GM21737 (cell line): ENCODE data around the gene DSN1.
"Not testable (repeated sequence)": the region's sequence is repeated elsewhere in the genome, so short reads cannot be mapped to it uniquely, and the experiment has no call there.

Source experiments
- ATAC-seq: cut with Tn5 transposase; IDR thresholded peaks from one replicate; pipeline ENCODE4 v1.9.1; 2021; ENCODE audit warnings: mild to moderate bottlenecking, moderate library complexity; ENCODE audit not compliant: unreplicated experiment

Gene DSN1, protein sequence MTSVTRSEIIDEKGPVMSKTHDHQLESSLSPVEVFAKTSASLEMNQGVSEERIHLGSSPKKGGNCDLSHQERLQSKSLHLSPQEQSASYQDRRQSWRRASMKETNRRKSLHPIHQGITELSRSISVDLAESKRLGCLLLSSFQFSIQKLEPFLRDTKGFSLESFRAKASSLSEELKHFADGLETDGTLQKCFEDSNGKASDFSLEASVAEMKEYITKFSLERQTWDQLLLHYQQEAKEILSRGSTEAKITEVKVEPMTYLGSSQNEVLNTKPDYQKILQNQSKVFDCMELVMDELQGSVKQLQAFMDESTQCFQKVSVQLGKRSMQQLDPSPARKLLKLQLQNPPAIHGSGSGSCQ

DNA sequence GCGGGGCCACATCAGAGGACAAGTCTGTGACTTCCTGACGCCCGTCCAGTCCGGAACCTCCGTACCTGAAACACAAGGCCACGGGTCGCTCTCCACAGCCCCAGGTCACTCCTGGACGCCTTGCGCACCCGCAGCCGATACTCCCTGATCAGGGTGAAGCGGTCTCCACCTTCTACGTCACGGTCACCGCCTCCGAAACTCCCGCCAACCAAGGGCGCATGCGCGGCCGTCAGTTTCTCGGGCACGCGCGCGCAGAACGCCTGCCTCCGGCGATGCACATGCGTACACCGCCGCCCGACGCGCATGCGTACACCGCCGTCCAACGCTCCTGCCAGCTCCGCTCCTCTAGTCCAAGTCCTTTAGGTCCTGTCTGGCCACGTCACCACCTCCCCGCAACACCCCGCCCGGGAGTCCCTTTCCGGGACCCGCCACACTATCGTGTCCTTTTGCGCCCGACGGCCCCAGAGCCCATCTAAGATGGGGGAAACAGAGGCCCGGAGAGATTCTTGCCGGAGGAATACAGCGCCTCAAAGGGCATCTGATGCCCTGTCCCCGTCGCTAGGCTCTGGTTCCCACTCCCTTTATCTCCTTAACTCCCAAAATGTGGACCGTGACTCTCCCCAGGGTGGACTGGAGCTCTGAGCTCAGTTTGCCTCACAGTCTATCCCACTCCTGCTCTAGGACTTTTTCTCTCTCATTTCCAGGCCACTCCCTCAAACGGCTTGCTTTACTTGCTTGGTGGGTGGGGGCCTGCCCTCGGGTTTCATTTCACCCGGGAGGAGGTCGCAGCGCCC lies at the start of gene DSN1:
DSN1 (minus strand) TSS at position 167 of the 794 bp plus-strand sequence. CDS start 2,305 bp downstream, outside the sequence.
- ATAC-seq: peak; percentile 77

DNA sequence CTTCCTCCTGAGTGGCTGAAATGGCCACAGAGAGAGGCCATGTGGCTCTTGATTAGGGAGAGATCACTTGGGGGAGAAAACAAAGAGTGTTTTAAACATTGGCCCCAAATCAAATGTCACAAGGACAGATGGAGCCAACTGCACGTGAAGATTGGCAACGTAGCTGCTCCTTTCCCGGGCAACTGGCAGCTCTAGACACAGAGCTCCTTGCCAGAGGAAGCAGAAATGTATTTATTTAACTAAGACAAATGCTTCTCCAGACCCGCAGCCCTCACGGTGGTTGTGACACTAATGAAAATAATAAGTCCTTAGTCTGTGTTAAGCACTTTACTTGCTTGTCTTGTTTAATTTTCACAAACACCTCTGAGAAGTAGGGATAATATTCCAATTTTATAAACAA lies 49.6 kb upstream of the DSN1 start:
- no peak for ATAC-seq

DNA sequence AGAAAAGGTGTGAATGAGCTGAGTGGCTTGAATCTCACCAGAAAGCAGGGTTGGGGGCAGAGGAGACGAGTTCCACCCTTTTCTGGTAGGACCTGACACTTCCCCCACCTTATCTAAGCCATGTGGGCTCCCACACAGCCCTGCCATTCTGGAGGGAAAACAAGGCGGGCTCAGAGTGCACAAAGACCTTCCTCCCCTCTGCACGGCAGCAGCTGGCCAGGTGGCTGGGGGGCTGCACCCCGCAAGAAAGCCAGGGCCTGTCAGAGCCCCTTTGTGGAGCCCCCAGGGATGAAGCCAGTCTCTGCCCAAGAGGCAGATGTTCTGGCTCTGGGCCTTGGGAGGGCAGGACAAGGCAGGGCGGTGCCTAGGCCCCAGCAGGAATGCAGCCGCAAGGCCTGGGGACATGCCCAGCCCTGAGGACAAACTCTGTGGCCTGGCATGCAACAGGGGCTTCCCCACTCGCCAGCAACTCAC lies 48.4 kb upstream of the DSN1 start:
- ATAC-seq: no peak

DNA sequence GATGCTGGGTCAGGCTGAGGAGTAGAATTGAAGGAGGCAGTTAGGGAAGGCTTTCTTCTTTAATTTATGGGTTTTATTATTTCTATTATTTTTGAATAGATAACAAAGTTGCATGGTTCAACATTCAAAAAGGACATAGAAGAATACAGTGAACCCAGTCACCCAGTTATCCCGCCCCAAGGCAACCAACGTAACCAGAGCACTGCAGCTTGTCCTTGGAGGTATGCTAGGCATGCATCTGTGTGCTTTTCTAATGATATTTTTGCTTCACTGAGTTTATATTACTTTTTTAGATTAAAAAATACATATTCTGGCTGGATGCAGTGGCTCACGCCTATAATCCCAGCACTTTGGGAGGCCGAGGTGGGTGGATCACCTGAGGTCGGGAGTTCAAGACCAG lies 47.4 kb upstream of the DSN1 start:
- ATAC-seq: no peak

DNA sequence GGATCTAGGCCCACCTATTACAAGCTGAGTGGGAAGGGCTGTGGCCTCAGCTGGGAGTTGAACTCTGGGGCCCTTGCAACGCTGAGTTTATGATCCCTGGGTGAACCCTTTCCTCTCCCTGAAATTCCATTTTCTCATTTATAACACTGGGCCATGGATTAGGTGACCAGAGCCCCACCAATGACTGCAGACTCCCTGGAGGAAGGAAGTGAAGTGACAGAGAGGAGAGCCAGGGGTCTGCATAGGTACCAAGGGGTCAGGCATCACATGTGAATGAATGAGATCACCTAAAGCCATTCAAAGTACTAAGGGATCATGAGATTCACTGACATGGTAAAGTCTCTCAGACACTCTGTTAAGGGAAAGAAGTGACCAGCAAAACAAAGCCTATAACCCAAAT lies 46.5 kb upstream of the DSN1 start:
- no peak for ATAC-seq

DNA sequence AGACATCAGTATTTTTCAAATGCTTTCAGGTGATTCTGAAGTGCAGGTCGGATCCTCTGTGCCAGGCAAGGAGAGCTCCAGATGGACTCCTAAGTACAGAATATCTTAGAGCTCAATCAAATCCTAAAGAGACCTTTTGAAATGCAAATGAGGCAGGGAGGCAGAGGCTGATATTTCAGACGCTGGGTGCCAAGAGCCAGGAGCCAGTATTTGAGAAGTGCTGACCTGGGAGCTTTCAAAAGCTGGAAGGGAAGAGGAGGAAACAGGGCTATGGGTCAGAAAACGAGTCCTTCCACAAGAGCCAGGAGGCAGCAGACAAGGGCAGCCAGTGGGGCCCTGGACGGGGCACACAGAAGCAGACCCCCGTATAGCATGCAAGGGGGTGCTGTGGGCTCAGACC lies 46.1 kb upstream of the DSN1 start:
- no peak for ATAC-seq

DNA sequence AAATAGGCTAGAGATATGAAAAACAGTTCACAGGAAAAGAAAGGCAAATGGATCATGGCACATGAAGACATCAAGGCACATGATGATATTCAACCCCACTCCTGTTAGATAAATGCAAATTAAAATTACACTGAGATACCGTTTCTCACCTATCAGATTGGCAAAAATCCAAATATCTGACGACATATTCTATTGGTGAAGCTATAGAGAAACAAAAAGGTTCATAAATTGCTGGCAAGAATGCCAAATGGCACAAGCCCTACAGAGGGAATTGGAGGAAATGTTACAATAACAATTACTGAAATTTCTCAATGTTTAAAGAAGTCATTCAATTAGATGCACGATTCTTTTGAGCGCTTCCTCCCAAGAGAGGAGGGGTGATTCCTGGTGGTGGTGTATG lies 45.3 kb upstream of the DSN1 start:
- ATAC-seq: no peak

DNA sequence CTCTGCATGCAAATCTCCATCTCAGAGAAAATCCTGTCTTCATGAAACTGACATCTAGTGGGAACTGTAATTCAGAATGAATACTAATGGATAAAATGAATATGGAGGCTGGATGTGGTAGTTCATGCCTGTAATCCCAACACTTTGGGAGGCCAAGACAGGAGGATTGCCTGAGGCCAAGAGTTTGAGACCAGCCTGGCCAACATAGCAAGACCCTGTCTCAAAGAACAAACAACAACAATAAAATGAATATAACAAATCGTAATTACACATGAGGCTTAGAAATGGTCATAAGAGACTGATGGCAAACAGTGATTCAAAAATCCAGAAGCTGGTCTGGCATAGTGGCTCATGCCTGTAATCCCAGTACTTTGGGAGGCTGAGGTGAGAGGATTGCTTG lies 44.6 kb upstream of the DSN1 start:
- ATAC-seq: no peak

DNA sequence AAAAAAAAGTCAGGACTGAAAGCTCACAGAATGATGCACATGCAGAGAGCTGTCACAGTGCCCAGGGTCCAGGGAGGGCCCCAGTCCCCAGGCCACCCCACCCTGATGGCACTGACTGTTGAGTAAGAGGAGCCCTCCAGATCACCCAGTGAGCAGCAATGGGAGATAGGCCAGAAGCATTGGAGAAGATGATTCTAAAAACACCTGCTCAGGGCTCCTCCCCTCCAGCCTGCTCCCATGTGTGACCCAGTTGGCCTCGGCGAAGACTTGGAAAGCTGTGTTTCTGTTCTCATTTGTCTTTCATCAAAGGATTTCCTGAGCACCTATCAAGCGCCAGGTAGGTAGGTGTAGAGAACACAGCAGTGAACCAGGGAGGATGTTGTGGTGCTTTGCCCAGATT lies 43.9 kb upstream of the DSN1 start:
- no peak for ATAC-seq

DNA sequence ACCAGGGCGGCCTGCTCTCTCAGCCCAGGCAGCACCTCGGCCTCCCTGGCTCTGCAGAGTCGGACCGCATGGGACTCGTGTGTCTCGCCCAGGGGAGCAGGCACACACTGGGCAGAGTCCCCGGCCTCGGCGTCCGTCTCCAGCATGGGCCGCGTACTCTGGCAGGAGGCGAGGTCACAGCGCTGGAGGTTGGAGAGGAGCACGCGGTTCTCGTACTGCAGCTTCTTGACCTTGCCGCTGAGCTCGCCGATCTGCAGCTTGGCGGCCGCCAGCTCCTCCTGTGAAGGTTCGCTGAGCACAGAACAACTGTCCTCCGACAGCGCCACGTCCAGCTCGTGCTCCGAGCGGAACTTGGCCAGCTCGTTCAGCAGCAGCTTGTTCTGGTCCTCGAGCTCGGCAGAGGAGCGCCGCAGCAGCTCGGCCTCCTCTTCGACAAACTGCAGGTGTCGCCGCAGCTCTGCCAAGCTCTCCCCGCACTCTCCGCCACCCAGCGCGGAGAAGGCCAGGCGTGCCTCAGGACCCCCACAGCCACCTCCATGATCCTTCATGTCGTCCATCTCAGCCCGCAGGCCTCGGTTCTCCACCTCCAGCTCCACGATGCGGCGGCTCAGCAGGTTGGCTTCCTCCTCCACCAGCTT lies 42.0 kb upstream of the DSN1 start:
- ATAC-seq: no peak

DNA sequence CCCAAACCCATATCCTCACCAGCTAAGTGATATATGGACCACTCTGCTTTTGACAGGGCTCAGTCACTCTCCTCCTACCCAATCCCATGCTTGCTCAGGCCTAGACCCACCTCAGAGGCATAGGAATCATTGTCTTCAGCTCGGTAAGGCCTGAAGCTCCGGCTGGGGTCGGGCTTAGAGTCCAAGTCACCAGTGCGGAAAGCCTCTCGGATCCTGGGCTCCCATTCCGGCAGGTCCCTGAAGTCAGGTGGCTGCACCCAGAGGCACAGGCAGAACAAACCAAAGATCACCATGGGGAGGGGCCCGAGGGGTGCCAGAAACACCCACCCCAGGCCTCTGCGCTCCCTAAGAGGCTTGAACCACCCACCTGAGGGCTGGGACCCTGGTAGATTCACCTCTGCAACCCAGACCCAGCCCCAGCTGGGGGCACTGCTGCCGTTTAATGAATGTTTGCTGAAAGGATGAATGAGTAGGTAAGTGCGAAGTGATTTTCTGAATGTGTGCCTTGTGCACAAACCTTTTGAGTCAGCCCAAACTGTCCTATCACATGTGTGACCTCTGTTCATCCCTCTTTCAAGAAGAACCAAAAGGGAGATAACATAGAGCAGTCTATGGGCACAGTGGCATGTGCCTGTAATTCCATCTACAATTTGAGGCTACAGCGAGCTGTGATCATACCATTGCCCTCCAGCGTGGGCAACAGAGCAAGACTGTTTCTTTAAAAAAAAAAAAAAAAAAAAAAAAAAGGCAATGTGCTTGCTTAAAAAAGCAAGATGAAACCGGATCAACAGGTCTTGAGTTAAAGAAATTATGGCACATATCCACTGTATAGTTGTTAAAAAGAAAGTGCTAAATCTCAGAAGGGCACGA lies 39.3 kb upstream of the DSN1 start:
- no peak for ATAC-seq

DNA sequence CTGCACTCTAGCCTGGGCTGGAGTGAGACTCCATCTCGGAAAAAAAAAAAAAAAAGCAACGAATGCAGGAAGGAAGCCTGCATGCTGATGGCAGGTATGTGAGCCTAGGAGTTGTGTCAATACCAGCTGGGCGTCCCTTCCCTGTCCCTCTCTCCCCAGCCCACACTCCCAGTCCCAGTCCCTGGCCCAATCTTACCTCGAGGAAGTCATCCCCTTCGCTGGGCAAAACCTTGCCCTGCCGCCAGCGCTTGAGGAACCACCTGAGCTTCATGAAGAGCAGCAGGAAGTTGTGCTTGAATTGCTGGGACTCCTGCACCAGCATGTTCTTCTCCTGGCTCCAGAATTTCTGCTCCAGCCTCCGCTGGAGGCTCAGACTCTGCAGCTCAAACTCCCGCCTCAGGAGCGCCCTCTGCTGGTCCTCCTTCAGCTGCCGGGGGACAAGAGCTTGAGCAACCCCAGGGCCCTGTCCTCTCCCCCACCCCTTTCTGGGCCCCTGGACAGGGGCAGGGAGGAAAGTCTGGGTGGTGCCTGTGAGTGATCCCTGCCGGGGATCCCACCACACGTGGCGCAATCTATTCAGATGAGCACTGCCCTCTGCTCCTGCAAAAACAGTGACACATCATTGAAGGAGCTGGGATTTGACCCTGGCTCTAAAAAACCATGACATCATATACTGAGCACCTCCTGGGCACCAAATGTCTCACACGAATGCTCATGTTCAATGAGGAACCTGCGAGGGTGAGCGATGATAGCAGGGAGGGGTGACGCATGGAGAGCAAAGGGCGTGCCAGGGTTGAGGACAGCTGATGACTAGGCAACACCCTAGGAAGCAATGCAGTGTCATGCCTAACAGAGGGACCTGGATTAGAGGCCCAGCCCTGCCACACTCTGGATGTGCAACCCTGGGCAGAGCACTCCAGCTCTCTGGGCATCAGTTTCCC lies 35.0 kb upstream of the DSN1 start:
- no peak for ATAC-seq

DNA sequence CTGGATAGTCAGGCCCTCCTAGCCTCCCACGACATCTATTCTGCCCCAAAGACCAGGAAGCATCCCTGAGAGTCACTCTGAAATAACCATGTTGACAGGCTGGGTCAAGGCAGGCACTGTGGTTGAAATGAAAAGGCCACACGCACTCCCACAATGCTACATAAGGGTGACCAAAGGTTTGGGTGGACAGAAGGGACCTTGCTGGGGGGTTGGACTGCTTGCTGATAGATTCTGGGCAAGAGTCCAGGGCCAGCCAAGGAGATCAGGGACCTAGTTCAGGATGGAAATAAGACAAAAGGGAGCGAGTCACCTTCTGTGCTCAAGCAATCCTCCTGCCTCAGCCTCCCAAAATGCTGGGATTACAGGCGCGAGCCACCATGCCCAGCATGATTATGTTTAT lies 32.5 kb upstream of the DSN1 start:
- ATAC-seq: no peak

DNA sequence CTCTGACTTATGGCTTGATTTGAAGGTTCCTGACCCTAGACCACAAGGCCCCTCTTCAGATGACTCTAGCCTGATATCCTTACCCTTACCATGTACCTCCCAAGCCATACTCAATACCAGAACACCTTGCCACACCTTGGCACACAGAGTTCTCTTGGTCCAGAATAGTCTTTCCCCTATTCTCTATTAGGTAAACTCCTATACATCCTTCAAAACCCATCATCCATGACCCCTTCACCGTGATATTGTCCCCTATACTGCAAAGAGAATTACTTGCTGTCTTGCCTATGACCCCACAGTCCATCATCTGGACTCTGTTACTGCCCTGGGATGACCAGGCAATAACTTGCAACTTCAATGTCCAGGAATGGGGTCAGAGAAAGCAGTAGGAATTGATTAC lies 31.8 kb upstream of the DSN1 start:
- ATAC-seq: no peak

DNA sequence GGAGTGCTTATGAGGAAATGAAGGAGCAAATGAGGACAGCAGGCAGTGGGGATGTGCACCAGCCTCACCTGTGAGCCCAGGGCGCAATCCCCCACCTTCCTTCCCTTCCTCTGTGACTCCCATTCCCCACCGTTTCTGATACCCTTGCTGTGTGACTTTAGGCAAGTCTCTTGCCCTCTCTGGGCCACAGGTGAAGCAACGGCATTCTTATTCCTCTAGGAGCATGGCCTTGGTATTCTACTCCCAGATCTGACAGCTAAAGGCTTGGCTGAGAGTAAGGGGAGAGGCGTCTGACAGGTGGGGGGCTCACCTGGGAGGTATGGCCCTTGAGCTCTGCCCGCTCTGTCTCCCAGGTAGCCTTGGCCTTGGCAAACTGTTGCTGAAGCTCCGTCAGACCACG lies 30.9 kb upstream of the DSN1 start:
- ATAC-seq: no peak

DNA sequence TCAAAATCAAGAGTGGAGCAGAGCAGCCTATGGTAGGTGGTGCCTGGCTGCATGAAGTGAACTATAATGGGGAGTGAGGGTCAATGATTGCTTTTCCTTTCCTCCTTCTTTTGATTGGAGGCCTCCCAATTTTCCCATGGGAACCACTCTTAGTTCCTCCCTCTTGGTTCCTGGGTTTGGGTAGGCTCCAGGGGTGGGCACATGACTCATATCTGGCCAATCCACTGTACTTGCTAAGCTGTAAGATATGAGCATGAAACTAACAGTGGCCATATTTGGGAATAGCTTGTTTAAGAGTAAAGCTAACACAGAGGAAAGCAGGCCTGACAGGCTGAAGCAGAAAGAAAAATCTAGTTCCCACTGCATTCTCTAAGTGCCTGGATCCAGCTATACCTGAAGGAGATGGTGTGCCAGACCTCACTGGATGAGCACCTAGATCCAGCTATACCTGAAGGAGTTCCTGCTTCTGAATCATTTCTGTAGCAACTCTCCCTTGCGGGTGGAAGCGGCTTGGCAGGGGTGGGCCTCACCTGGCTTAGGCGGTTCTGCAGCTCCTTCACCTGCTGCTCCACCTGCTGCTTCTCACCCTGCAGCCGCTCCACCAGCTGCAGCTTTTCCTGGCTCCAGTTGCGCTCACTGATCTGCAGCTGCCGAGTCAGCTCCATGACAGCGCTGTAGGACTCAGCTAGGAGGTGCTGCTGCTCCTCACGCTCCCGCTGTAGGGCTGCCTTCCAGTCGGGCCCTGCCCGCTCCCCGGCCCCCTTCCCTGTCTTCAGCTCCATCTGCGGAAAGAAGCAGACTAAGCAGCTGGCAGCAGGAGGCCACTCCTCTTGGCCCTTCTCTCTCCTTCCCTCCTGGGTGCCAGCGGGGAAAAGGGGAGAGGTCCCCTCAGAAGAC lies 29.0 kb upstream of the DSN1 start:
- no peak for ATAC-seq

DNA sequence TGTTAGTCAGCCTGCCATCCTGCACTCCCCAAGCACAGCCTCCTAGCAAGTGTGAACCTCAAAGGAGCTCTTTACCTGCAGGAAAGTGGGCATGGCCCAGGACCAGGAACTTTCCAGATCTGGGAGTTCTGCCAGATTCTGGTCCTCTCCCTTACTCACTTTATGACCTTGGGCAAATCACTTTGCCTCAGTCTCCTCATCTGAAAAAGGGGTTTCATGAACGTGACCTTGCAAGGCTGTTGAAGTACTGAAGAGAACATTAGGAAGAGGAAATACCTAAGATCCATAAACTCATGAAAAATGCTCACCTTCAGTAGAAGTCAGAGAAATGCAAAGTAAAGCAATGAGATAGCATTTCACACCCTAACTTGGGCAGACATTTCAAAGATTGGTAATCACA lies 26.8 kb upstream of the DSN1 start:
- ATAC-seq: no peak

DNA sequence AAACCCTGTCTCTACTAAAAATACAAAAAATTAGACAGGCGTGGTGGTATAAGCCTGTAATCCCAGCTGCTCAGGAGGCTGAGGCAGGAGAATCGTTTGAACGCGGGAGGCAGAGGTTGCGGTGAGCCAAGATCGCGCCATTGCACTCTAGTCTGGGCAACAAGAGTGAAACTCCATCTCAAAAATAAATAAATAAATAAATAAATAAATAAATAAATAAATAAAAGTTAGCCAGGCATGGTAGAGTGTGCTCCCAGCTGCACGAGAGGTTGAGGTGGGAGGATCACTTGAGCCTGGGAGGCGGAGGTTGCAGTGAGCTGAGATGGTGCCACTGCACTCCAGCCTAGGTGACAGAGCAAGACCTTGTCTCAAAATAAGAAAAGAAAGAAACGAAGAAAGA lies 25.8 kb upstream of the DSN1 start:
- ATAC-seq: not testable (repeated sequence)

DNA sequence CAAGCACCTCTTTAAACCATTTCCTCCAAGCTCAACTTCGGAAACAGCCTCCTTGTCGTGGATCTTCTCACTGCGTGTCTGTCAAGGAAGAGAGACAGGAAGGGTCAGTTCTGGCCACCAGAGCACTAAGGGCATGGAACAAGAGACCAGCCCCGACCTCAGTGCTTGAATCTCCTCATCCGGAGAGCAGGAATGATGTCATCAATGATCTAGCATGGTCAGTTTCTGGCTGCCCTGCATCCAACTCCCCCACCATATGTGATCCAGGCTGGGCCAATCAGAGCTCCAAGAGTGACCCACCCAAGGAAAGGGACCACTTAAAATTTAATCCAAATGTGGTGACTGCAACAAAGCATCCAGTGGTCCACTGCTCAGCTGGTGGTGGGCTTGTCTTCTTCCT lies 23.3 kb upstream of the DSN1 start:
- ATAC-seq: no peak
